Activated gamma-delta T cell (primary cell): ENCODE results near the gene CALML3.

Experiments
- DNase-seq: peaks from one replicate; lab custom pipeline; 2025; lab: John Stamatoyannopoulos, UW

Gene CALML3

DNA sequence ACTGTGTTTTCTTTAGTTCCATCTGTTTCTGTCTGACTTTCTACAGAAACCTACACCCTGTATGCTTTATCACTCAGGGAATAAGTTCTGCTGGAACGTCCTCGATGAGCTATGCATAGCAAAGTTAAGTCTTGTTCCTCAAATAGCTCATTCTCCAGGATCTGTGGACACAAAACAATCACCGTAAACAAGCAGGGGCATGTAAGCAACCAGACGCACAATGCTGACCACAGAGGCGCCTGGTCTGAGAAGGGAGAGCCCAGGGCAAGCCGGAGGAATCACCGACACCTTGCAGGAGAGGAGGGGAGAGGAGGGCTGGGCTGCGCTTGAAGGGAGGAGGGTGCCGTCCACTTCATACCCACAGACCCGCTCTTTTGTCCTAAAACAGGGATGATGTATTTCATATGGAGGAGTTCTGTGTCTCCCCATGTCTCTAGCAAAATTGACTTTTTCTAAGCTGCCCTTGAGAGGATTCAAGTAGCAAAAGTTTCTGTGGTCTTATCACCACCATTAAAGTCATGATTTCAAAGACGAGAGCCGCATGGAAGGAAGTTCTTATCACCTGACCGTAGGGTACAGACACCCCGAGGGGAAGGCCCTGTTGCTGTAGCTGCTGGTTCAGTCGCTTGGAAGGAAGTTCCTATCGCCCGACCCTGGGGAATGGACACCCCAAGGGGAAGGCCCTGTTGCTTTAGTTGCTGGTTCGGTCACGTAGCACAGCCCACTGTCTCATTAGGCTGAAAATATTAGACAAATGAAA, 14.3 kb downstream of the CALML3 start:
- no peak for DNase-seq

DNA sequence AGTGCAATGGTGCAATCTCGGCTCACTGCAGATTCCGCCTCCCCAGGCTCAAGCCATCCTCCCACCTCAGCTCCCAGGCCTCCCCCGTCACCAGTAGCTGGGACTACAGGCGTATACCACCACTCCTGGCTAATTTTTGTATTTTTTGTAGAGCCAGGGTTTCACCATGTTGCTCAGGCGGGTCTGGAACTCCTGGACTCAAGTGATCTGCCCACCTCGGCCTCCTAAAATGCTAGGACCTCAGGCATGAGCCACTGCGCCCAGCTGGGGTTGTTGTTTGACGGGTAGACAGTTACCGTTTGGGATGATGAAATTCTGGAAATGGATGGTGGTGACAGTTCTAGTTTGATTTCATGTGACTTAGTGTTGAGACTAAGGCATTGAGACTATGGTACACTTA, 15.3 kb downstream of the CALML3 start:
- no peak for DNase-seq

DNA sequence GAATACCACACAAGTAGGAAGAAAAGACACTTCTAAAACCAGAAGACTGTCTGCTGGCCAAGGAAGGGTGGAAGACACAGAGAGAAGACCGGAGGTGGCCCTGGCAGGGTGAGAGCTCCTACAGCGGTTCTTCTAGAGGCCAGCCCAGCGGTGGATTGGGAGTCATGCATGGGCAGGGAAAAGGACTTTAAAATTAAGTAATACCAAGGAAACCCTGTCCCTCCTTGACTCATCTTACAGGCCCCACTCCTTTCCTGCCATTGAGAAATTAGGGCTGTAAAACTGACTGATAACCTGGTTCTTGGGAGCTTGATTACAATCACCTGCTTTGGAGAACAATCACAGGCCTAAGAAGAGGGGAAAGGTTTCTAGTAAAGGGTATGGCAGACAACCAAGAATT, 16.1 kb downstream of the CALML3 start:
- DNase-seq: no peak

DNA sequence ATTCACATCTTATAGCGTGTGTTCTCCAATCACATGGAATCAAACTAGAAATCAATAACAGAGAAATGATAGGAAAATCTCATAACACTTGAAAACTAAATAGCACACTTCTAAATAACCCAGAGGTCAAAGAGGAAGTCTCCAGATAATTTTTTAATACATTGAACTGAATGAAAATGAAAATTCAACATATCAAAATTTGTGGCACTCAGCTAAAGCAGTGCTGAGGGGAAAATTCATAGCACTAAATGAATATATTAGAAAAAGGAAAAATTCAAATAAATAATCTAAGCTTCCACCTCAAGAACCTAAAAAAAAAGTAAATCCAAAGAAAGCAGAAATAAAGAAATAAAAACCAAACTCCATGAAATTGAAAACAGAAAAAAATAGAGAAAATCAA, 17.3 kb downstream of the CALML3 start:
- no peak for DNase-seq

DNA sequence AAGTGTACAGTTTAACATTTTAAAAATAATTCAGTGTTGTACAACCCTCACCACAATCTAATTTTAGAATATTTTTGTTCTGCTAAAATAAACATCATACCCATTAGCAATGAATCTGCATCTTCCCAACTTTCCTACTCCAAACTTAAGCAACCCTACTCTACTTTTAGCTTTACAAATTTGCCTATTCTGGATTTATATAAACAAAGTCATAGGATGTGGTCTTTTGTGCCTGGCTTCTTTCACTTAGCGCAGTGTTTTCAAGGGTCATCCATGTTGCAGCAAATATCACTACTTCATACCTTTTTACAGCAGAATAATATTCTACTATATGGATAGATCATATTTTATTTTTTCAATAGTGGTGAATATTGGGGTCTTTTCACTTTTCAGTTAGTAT, 18.9 kb downstream of the CALML3 start:
- DNase-seq: no peak

DNA sequence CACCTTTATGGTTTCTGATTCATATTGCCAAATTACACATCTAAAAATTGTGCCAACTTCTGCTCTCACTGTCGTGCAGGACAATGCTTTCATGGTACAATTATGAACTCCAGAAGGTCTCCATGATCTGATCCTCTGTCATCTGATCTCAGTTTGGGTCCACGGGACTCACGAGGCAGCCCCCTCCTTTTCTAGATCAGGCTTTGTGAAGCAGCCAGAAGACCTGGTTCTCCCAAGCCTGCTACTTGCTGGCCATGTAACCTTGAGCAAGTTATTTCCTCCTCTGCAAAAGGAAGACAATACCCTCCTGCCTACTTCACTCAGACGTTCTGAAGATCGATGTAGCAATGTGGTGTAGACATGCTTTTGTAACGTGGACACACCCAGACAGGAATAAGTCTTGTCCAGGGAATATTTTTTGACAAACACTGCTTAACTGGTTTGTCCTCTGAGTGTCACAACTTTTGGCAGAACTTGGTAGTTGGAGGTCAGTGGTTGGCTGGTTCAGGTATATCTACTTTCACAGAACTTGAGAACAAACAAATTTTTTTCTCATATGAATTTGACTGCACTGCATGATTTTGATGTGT, 19.6 kb downstream of the CALML3 start:
- DNase-seq: no peak

DNA sequence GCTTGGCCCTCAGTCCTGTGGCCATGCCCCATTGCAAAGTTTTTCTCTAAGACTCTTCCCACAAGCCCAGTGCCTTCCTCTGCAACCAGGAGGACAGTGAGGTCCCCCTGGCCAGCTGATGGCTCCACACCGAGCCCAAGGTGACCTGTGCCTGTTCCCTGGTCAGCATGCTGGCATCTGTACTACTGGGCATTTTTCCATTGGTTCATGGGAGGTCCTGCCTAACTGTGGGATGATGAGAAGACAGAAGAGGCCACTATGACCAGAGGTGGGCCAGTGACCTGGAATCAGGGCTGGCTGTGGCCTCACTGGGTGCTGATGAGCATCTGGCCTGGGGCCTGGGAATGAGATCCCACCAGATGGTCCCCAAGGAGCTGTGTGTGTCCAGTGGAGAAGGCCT, 20.2 kb downstream of the CALML3 start:
- DNase-seq: no peak

DNA sequence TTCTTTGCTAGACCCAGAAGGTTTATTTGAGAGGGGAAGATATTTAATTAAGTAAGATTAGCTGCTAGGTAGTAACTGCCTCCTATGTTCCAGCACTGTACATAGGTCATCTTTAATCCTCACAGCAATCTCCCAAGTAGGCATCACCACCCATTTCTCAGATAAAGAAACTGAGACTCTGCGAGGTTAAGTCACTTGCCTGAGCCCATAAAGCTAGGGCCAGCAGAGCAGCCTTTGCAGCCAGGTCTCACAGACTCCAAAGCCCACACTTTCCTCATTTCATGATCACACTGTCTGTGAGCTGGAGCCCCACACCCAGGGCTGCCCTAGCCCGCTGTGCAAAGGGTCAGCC, 20.6 kb downstream of the CALML3 start:
- no peak for DNase-seq

DNA sequence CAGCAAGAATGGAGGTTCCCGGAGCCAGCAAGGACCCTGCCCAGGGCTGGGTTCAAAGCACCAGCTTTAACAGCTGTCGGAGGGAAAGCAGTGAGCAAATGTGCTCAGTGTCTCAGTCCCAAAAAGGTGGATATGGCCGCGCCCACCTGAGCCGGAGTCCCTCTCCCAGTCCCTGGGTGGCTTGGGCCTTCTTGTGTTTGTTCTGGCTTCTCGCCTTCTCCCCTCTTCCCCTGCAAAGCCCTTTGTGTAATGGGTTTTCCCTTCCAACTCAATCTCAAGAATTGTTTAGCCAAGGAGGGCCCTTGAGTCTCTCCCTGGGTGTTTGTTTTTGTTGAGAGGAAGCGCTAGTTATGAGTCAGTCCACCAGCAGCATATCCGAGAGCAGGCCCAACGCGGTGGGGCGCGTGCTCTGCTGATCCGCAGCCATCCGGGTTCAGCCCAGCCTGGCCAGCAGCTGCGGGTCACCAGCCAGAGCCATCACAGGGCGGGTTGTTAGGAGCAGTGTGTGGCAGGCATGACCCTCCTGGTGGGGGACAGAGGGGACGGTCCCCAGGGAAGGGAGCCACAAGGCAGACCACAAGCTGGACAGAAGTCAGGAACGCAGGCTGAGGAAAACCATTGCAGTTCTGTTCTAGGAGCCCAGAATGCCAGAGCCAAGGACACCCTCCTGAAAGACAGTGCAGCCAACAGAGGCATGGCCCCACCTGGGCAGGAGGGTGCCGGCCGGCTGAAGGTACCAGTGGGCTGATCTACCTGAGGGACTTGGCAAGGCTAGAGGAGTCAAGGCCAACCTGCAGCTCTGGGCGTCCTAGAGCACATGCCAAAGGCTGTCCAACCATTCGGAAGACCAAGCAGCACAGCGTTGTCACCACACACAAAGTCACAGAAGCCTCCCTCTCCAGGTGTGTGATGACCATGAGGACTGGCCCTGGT, 21.3 kb downstream of the CALML3 start:
- DNase-seq: no peak

DNA sequence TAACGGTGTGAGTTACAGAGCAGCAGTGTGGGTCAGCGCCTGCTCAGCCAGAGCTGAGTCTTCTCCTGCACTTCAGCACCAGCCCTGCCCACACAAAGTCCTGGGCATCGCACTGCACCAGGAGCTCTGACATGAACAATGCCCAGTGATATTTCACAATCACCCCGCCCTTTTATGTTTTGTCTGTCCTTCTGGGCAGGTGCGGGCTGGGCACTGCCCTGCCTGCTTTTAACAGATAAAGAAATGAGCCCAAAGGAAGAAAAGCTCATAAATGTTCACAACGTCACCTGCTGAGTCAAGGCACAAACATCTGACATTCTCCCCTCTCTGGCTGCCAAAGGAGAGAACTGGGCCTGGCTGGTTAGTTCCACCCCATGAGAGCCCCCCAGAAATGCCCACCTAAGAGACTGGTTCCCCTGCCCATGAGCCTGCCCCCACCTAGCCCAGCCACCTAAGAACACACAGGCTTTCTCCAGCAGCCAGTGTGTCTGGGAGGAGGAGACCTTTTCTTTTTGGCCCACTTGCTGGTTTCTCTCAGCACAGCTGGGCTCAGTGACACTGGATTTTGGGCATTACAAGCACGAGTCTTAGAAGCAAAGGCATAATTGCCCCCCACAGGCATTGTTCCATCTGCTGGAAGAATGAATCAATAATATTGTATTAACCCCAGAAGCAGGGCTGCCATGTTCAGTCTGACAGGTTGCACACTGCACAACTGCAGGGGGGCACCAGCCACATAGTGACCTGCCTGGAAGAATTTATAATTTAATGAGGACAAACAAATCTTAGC, 22.3 kb downstream of the CALML3 start:
- DNase-seq: no peak

DNA sequence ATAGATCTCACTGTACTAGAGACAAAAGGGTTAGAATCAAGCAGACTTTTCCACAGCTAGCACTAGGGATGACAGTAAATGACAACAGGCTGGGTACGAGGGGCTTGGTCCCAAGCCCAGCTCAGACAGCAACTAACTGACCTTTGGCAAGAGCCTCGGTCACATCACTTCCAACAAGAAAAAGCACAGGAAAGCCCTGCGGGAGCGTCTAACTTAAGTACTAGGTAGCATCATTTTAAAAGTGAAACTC, 22.8 kb downstream of the CALML3 start:
- no peak for DNase-seq

DNA sequence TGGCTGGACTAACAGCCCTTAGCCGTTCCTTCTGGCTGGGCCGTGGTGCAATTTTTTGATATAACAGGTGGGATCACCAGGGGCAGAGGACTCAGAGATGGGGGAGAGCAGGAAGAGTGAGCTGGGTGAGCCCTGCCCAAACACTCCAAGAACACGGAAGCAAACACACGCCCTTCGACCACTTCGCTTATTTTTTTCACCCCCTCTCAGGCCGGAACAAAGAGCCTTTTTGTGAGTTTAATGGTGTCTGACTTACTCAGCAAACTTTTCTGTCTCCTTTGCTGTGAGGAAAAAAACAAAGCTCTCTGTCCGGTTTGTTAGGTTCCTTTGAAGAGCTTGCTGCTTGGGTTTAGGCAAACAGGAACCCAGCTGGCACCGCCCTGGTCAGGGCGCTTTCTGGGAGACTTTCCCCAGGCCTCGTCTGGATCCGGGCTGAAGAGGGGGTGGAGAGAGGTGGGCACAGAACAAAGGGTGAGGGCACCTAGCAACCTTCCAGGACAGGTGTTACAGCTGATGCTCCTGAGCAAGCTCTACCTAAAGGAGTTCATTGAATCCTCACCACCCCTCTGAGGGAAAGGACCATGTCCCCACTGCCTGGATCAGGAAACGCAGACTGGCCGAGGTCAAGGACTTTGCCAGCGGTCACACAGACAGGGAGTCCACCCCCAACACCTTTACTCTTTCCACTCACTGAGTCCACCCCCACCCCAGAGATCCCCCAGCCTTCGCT, 23.3 kb downstream of the CALML3 start:
- no peak for DNase-seq

DNA sequence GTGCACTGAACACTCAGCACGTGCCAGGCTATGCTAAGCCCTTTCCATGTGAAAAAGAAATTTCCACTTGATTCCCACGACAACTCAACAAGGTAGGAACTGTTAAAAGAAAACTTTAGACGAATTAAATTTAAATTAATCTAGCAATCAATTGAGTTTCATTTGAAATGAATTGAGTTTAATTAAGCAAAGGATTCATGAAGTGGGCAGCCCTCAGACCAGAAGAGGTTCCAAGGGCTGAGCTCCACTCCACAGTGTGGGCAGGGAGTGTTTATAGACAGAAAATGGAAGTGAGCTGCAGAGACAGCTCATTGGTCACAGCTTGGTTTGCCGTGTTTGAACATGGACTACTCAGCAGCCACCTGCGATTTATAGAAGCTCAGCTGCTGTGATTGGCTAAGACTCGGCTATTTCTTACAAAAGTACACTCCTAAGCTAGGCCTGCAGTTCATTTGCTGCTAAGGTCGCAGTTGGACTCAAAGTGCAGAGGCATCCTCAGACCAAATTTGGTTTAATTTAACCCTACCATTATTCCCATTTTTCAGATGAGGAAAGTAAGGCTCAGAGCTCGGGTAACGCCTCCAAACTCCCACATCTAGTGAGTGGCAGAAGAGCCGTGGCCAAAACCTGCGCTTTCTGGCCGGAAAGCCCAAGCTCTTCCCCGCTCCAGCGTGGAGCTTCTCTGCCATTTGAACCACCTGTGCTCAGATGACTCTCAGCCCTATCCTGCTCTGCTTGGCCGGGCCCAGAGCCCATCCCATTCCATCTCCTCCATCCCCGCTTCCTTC, 24.9 kb downstream of the CALML3 start:
- DNase-seq: no peak

DNA sequence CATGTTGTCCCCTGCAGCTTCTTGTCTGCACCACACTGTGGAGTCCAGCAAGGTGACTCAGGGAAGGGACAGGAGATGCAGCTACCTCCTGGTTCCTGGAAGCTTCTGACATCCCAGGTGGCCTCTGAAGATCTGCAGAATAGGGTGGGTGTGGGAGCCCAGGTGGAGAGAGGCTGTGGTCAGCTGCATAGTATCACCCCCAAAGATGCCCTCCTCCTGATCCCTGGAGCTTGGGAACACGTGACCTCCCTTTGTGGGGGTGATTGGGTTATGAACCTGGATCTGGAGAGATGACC, 25.4 kb downstream of the CALML3 start:
- no peak for DNase-seq

DNA sequence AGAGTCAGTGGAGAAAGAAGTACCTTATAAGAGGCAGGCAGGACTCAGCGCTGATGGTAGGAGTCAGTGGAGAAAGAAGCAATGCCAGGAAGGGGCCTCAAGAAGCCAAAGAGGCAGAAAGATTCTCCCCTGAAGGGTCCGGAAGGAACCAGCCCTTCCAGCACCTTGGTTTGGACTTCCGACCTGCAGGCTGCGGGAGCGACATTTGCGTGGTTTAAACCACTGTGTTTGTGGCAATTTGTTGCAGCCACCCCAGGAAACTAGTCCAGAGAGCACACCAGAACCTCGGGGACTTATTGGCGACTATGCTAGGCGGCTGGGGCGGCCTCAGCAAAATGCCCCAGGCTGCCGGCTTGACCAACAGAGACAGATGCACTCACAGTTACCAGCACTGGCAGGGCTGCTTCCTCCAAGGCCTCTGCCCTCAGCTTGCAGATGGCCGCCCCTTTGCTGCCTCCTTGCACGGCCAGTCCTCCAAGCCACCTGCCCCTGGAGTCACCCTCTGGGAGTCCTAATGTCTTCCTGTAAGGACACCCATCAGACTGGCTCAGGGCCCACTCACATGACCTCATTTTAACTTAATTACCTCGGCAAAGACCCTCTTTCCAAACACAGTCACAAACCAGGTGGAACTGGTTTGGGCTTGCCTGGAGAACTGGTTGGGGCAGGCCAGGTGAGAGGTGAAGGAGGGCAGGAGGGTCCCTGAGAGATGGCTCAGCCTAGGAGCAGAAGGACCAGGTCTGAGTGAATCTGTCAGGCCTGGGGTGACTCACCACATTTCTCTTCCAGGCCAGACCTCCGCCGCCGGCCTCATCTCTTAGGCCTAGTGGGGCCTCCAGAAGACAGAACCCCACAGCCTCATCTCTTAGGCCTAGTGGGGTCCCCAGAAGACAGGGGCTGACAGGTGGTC, 26.1 kb downstream of the CALML3 start:
- no peak for DNase-seq

DNA sequence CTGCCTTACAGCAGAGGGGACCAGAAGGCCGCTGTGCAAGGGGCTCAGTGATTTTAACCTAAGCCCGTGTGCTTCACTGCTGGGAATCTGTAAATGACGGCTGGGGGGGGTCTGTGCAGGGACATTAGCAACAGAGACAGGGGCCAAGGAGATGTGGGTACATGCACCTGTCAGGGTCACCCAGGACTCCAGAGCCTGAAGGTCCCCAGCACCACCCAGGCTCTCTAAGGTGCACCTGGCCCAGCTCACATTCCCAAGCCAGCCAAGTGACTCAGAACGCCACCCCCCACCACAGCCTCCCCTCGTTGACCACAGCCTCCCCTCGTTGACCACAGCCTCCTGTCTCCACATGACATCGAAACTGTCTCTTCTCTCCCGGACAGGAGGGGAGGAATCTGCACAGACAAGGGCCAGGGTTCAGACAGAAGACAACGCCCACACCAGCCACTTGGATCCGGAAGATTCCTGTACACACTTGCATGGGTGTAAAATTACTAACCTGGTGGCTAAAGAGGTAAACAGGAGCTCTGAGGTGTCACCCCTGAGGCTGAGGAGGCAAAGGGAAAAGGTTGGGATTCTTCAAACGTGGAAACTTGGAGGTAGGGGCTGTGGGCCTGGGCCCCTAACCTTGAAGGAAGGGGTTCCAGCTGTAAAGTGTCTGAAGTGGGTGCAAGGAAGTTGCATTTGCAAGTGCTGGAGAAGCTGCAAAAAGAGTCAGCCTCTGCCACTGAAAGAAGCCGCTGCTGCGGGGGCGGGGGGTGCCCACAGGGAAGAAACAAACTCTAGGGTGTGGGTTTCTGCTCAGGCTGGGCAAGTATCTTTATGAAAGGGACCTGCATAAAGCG, 27.0 kb downstream of the CALML3 start:
- DNase-seq: no peak

DNA sequence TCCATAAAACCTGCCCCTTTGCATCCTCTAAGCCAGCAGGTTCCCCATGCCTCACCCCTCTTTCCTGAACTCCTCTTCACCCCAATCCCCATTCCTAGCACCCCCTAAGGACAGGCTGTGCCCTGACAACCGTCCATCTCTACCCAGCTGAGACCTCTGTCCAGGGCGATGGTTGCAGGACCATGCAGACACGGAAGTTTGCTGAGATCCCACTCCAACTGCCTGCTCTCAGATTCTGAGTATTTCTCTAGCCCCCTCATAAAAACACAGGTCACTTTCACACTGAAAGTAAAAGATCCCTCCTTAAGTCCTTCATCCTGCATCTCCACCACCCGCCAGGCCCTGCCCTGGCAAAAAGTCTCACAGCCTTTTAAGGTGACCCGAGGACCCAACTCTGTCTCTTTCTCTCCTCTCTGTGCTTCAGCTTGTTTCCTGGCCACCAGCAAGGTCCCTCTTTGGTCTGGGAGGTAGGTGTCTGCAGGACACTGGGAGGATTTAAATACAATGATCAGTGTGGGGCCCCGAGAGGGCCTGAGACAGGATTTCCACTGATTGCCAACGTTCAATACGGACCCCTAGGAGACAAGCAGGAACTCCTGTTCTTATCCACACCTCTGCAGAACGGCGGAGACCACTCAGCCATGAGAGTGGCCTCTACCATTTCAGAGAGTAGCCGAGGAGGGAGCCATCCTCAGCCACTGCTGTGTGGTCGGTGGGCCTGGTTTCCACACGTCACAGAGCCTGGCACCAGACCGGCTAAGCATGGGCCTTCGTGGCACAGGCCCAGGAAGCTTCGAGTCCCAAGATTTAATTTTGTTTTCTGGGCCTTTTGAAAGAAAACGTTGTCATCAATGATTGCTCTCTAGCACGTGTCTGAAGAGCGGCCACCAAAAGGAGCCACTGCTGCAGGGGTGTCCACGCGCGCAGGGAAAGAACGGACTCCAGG, 27.9 kb downstream of the CALML3 start:
- DNase-seq: no peak
